Measurements from ENCODE around the gene GSDMA.
A peak's percentile ranks its signal among the peaks of the same experiment; 100 is the strongest.
"Not testable (repeated sequence)": the region's sequence is repeated elsewhere in the genome, so short reads cannot be mapped to it uniquely, and the experiment has no call there.

The GSDMA gene

DNA sequence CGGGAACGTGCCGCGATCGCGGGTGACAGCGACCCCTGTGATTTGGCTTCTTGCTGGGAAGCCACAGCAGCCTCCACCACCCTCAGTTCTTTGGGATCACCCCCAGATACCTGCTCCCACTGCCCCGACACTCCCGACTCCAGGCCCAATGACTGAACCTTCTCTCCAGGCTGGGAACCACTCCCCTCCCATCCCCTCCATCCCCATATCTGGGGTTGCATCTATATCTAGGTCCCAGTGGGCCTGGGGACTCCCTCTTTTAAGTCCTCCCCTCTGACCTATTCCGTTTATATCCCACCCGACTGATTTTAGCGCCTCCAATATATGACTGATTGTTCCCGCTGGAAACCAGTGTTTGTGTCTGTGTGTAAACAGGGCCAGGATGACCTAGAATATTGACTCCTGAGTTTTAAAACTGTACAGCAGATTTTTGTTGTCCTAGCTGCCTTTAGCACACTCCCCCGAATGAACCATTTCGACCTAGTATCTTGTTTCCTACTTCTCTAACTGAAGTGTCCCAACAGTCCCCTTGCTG, 18.5 kb downstream of the GSDMA start:
- intact Hi-C loops (cut with DNase I), result loop anchor here (2.0 kb wide), 1 partner anchor 52 kb away; no protein-coding TSS in a partner anchor

DNA sequence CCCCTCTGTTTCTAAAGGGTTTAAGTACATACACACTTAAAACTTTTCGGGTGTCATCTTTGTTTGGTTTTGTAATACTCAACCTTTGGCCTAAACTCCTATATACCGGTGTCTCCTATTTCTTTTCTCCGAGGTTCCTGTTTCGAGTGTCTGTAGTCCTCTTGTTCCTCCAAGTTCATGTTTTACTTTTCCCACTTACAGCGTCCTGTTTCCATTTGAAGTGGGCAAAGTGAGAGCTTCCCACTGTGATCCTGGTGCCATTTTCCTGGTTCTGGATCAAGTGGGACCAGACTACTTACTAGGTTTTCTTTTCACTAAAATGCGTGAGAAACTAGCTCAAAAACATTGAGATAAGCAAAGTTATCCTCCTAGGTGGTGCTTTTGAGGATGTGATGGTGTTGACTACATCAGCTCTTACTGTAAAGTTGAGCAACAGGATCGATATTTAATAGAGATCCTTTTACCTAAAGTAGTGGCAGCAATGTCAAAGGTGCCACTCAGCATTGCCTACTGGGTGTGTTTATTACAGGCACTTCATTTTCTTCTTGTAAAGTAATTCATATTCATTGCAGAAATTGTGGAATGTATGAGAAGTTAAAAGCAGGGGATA, 19.1 kb downstream of the GSDMA start:
- intact Hi-C loops (cut with DNase I), result loop anchor here (2.0 kb wide), 1 partner anchor 53 kb away; no protein-coding TSS in a partner anchor
- no peak for DNase-seq

More for the DNA sequence above, 18.5 kb downstream of the GSDMA start:
- no peak for DNase-seq

DNA sequence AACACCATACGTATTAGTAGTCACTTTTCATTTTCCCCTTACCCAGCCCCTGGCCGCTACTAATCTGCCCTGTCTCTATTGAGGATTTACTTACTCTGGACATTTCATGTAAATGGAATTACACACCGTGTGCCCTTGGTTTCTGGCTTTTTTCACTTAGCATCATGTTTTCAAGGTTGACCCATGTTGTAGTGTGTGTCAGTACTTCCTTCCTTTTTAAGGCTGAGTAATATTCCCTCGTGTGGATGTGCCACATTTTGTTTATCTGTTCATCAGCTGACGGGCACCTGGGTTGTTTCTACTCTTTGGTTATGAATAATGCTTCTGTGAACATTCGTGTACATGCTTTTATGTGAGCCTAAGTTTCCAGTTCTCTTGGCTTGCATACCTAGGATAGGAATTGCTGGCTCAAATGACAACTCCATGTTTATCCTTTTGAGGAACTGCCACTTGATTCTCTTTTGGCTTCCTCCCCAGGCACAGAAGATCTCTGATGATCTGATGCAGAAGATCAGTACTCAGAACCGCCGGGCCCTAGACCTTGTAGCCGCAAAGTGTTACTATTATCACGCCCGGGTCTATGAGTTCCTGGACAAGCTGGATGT, 25.5 kb downstream of the GSDMA start:
- no peak for DNase-seq
- intact Hi-C loops (cut with DNase I), result no loop called here

DNA sequence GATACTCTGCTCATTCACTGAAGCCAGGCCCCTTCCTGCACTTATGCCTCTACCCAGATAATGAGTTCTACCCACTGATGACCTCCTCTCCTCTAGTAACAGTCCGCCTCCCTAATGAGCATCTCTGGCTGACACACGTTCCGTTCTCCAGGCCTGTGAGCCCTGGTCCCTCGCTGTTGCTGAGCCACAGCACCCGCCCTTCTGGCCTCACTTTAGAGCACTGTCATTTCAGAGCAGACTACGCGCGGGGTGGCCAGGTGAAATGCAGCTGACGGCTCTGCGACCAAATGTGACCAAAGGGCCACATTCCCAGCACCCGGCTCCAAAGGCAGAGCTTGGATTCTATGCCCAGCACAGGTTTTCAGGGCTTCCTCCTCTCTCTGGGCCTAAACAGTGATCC, 31.6 kb downstream of the GSDMA start:
- DNase-seq, result peak in 1 of 10 donors; percentile 67
- intact Hi-C loops (cut with DNase I), result no loop called here

DNA sequence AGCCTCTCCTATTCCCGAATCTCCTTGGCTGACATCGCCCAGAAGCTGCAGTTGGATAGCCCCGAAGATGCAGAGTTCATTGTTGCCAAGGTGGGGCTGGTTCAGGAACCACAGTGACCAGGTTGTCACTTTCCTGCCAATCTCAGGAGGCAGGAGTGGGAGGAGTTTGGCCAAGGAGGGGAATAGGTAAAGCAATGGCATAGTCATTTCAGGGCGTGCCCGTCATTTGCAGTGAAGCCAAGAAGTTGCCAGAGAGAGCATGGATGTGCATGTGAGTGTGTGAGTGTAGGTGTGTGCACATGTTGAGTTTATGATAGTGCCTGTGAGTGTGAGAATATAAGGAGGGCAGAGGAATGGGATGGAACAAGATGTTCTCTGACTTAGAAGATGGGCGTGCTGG, 32.6 kb downstream of the GSDMA start:
- intact Hi-C loops (cut with DNase I), result no loop called here
- DNase-seq, result peak in 1 of 10 donors; percentile 68

DNA sequence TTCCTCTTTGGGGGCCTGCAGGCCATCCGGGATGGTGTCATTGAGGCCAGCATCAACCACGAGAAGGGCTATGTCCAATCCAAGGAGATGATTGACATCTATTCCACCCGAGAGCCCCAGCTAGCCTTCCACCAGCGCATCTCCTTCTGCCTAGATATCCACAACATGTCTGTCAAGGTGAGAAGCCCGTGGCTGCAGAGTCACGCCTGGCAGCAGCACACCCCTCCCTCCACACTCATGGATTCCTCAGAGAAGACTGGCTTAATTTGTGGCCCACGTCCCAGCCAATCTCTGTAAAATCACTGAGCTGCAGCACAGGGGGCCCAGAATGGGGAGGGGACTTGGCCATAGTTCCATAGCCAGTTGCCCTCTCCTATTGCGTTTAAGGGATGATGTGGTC, 33.4 kb downstream of the GSDMA start:
- intact Hi-C loops (cut with DNase I), result no loop called here
- peak in 1 of 10 donors; percentile 69 for DNase-seq

DNA sequence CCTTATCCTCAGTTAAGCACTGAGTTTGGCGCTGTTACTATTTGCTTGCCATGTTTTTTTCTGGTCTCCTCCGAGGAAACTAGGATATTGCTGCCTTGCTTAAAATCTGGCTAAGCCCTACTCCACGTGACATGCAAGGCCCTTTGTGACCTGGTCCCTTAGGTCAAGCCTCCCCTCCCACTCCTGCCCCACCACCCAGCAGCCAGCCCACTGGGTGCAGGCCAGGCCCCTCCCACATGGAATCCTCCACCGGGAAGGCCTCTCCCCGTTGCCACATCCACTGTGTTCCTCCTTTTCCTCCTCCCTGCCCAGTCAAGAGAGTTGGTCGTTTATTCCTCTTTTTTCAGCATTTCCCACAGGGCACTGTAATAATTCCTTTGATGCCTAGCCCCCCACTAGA, 34.0 kb downstream of the GSDMA start:
- intact Hi-C loops (cut with DNase I), result no loop called here
- peak in 1 of 10 donors; percentile 47 for DNase-seq

DNA sequence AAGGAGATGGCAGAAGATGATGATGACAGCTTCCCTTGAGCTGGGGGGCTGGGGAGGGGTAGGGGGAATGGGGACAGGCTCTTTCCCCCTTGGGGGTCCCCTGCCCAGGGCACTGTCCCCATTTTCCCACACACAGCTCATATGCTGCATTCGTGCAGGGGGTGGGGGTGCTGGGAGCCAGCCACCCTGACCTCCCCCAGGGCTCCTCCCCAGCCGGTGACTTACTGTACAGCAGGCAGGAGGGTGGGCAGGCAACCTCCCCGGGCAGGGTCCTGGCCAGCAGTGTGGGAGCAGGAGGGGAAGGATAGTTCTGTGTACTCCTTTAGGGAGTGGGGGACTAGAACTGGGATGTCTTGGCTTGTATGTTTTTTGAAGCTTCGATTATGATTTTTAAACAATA, 34.7 kb downstream of the GSDMA start:
- intact Hi-C loops (cut with DNase I), result no loop called here
- peak in 2 of 10 donors; percentile 37 to 45 for DNase-seq

DNA sequence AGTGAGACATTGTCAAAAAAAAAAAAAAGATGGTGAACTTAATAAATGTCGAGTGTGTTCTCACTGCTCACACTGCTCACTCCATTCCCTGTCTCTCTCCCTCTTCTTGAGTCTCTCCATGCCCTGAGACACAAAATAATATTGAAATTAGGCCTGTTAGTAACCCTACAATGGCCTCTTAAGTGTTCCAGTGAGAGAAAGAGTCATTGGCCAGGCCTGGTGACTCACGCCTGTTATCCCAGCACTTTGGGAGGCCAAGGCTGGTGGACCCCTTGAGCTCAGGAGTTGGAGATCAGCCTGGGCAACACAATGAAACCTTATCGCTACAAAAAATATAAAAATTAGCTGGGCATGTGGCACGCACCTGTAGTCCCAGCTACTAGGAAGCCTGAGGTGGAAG, 36.3 kb downstream of the GSDMA start:
- intact Hi-C loops (cut with DNase I), result no loop called here
- no peak for DNase-seq

DNA sequence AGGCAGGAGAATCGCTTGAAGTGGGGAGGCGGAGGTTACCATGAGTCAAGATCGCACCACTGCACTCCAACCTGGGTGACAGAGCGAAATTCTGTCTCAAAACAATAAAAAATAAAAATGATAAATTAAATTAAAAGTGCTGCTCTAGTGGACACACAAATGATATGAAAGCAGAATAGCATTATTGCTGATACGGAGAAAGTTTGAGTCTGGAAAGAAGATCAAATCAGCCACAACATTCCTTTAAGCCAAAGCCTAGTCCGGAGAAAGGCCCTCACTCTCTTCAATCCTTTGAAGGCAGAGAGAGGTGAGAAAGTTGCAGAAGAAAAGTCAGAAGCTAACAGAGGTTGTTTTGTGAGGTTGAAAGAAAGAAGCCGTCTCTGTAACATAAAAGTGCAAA, 37.4 kb downstream of the GSDMA start:
- DNase-seq, result no peak
- intact Hi-C loops (cut with DNase I), result no loop called here

DNA sequence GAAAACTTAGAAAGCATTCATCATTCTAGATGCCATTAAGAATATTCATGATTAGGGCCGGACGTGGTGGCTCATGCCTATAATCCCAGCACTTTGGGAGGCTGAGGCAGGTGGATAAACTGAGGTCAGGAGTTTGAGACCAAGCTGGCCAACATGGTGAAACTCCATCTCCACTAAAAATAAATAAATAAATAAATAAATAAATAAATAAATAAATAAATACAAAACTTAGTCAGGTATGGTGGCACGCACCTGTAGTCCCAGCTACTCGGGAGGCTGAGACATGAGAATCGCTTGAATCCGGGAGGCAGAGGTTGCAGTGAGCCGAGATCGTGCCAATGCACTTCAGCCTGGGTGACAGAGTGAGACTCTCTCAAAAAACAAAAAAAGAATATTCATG, 38.5 kb downstream of the GSDMA start:
- intact Hi-C loops (cut with DNase I); DNase-seq: not testable (repeated sequence)

DNA sequence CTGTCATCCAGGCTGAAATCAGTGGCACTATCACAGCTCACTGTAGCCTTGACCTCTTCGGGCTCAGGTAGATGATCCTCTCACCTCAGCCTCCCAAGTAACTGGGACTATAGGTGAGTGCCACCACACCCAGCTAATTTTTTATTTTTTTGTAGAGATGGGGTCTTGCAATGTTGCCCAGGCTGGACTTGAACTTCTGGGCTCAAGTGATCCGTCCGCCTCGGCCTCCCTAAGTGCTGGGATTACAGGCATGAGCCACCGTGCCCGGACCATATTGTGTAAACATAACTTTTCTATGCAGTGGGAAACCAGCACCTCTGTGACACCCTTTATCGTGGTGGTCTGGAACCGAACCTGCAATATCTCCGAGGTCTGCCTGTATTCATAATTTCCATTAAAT, 41.3 kb downstream of the GSDMA start:
- DNase-seq, result no peak
- intact Hi-C loops (cut with DNase I), result no loop called here

DNA sequence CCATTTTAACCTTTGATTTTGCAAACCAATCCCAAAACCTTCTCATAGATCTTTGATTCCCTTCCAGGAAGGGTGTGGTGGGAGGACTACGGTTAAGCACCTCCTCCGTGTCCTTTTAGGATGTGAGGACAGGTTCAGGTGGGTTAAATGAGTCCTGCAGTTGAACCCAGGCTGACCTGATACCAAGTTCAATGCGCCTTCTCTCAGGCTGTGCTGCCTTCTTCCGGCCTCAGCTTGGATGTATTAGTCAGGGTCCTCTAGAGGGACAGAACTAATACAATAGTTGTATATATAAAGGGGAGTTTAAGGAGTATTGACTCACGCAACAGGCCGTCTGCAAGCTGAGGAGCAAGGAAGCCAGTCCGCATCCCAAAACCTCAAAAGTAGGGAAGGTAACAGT, 41.9 kb downstream of the GSDMA start:
- DNase-seq, result peak in 1 of 10 donors; percentile 6
- intact Hi-C loops (cut with DNase I), result no loop called here

DNA sequence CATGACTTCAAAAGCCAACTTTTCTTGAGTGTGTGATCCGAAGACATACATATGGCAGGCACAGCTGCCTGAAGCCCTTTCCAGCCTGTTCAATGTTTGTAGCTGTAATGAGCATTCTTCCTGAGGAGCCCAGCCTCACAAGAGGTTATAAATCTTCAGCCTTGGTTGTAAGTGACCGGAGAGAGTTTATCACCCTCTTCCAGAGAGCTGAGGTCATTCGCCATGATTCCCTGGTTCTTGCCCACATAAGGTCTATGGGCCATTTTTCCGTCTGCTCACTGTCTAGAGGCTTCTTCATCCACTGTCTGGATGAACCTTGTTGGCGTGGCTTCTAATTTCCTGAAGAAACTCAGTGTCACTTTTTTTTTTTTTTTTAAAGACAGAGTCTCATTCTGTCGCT, 42.7 kb downstream of the GSDMA start:
- intact Hi-C loops (cut with DNase I), result no loop called here
- DNase-seq, result no peak

DNA sequence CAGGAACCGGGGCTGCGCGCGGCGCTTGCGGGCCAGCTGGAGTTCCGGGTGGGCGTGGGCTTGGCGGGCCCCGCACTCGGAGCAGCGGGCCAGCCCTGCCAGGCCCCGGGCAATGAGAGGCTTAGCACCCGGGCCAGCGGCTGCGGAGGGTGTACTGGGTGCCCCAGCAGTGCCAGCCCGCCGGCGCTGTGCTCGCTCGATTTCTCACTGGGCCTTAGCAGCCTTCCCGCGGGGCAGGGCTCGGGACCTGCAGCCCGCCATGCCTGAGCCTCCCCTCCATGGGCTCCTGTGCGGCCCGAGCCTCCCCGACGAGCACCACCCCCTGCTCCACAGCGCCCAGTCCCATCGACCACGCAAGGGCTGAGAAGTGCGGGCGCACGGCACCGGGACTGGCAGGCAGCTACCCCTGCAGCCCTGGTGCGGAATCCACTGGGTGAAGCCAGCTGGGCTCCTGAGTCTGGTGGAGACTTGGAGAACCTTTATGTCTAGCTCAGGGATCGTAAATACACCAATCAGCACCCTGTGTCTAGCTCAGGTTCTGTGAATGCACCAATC, 48.2 kb downstream of the GSDMA start:
- intact Hi-C loops (cut with DNase I), result loop anchor here (5.0 to 10.0 kb wide), 3 partner anchors 154 to 284 kb away; no protein-coding TSS in a partner anchor
- peak in 2 of 10 donors; percentile 19 to 53 for DNase-seq

DNA sequence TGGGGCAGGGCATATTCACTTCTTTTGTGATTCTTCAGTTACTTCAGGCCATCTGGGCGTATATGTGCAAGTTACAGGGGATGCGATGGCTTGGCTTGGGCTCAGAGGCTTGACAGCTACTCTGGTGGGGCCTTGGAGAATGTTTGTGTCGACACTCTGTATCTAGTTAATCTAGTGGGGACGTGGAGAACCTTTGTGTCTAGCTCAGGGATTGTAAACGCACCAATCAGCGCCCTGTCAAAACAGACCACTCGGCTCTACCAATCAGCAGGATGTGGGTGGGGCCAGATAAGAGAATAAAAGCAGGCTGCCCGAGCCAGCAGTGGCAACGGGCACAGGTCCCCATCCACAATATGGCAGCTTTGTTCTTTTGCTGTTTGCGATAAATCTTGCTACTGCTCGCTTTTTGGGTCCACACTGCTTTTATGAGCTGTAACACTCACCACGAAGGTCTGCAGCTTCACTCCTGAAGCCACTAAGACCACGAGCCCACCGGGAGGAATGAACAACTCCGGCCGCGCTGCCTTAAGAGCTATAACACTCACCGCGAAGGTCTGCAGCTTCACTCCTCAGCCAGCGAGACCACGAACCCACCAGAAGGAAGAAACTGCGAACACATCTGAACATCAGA, 49.3 kb downstream of the GSDMA start:
- peak in 1 of 10 donors; percentile 3 for DNase-seq
- intact Hi-C loops (cut with DNase I), result loop anchor here (5.0 to 10.0 kb wide), 3 partner anchors 153 to 283 kb away; no protein-coding TSS in a partner anchor

DNA sequence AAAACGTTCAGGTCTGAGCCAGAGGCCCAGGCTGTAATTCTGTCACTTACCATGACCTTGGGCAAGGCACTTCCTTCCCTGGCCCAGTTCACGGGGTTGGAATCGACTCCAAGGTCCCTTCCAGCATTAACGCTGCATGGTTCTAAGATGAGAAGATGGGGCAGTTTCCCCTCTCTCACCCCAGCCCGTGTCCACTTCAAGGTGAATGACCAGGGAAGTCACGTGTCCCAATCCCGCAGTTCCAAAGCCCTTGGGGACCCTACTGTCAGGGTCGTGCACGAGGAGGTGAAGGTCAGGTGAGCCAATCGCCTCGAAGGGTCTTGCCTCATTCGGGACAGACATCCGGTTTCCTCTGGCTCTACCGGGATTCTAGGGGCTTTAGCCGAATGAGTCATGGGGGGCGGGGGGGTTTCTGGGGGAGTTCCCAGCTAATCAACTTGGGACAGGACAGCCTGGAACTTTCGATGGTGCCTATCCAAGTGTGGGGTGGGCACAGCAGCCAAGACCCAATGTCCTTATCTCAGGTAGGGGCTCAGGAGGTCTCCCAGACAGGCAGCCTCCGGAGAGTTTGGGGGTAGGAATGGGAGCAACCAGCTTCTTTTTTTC, 51.7 kb downstream of the GSDMA start:
- intact Hi-C loops (cut with DNase I), result loop anchor here (5.0 to 10.0 kb wide), 3 partner anchors 150 to 280 kb away; no protein-coding TSS in a partner anchor
- DNase-seq, result peak in 1 of 10 donors; percentile 55

DNA sequence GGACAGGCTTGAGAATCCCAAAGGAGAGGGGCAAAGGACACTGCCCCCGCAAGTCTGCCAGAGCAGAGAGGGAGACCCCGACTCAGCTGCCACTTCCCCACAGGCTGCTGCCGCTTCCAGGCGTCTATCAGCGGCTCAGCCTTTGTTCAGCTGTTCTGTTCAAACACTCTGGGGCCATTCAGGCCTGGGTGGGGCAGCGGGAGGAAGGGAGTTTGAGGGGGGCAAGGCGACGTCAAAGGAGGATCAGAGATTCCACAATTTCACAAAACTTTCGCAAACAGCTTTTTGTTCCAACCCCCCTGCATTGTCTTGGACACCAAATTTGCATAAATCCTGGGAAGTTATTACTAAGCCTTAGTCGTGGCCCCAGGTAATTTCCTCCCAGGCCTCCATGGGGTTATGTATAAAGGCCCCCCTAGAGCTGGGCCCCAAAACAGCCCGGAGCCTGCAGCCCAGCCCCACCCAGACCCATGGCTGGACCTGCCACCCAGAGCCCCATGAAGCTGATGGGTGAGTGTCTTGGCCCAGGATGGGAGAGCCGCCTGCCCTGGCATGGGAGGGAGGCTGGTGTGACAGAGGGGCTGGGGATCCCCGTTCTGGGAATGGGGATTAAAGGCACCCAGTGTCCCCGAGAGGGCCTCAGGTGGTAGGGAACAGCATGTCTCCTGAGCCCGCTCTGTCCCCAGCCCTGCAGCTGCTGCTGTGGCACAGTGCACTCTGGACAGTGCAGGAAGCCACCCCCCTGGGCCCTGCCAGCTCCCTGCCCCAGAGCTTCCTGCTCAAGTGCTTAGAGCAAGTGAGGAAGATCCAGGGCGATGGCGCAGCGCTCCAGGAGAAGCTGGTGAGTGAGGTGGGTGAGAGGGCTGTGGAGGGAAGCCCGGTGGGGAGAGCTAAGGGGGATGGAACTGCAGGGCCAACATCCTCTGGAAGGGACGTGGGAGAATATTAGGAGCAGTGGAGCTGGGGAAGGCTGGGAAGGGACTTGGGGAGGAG, 52.5 kb downstream of the GSDMA start, which contains the start of gene CSF3:
Gene CSF3, plus strand, starts transcription at position 436 of the 993 bp plus-strand sequence. Its CDS starts 35 bp downstream, at position 471.
- intact Hi-C loops (cut with DNase I), result loop anchor here (10.0 kb wide), 2 partner anchors 150 to 280 kb away; no protein-coding TSS in a partner anchor
- DNase-seq, result peak in 1 of 10 donors; percentile 77

All from posterior cingulate gyrus (tissue), 11 donors.